SU-DHL-6 (cell line): Measurements from ENCODE around the gene TMEM196.

ENCODE experiments used
- H2AFZ ChIP-seq: fragments of 200-600 bp; sonication (generic); 2 replicates; pipeline ENCODE4 v1.6.1; 2014; ENCODE audit warnings: low read depth, mild to moderate bottlenecking, moderate library complexity, mixed read lengths, antibody characterized with exemption, low read length; ENCODE audit not compliant: severe bottlenecking
- H3F3A ChIP-seq: fragments of 200-600 bp; shearing (Covaris generic); 2 replicates; pipeline ENCODE4 v1.6.0; 2016; ENCODE audit warnings: antibody characterized with exemption, mild to moderate bottlenecking; ENCODE audit not compliant: insufficient read depth
- H3K27ac ChIP-seq: fragments of 200-600 bp; sonication (generic); 2 replicates; pipeline ENCODE4 v1.5.1; 2016; ENCODE audit warnings: low read depth, mild to moderate bottlenecking, low read length, moderate library complexity, mixed read lengths
- H3K27me3 ChIP-seq: fragments of 200-600 bp; sonication (generic), shearing (Covaris generic); 2 replicates; pipeline ENCODE4 v1.6.0; 2014; ENCODE audit warnings: mild to moderate bottlenecking, low read length
- H3K36me3 ChIP-seq: fragments of 200-600 bp; sonication (generic); 2 replicates; pipeline ENCODE4 v1.6.1; 2014; ENCODE audit warnings: mild to moderate bottlenecking, low read length, mixed read lengths
- H3K4me2 ChIP-seq: fragments of 300-600, 200-600 bp; shearing (Covaris generic), sonication (generic); 2 replicates; pipeline ENCODE4 v1.6.0; 2014; ENCODE audit warnings: low read length, low read depth, mild to moderate bottlenecking; ENCODE audit not compliant: poor library complexity, severe bottlenecking
- H3K4me3 ChIP-seq: fragments of 200-600 bp; sonication (generic); 2 replicates; pipeline ENCODE4 v1.5.1; 2014; ENCODE audit warnings: antibody characterized with exemption, low read length, mild to moderate bottlenecking, mixed read lengths; ENCODE audit not compliant: insufficient read depth, poor library complexity, severe bottlenecking
- H3K79me2 ChIP-seq: fragments of 200-600 bp; sonication (generic); 2 replicates; pipeline ENCODE4 v1.6.1; 2014; ENCODE audit warnings: mild to moderate bottlenecking, low read length, moderate library complexity; ENCODE audit not compliant: insufficient read depth
- H3K9ac ChIP-seq: fragments of 200-600 bp; sonication (generic); 2 replicates; pipeline ENCODE4 v1.7.0; 2014; ENCODE audit warnings: mild to moderate bottlenecking, low read length
- H3K9me2 ChIP-seq: fragments of 200-600 bp; sonication (generic); replicated peaks from 2 replicates; pipeline ENCODE4 v1.6.1; 2014; ENCODE audit warnings: low read length; ENCODE audit not compliant: insufficient read depth
- H3K9me3 ChIP-seq: fragments of 200-600 bp; sonication (generic); 2 replicates; pipeline ENCODE4 v1.6.1; 2014; ENCODE audit warnings: low read length, mixed read lengths; ENCODE audit not compliant: insufficient read depth
- H4K20me1 ChIP-seq: fragments of 200-600 bp; sonication (generic); 2 replicates; pipeline ENCODE4 v1.6.1; 2014; ENCODE audit warnings: low read depth, mild to moderate bottlenecking, antibody characterized with exemption, low read length, moderate library complexity, mixed read lengths
- CTCF ChIP-seq: fragments of 200-600 bp; sonication (generic); IDR thresholded peaks from one replicate; pipeline ENCODE4 v1.5.1; 2017; ENCODE audit warnings: antibody characterized with exemption, mild to moderate bottlenecking, low read length, moderate library complexity; ENCODE audit not compliant: insufficient read depth, poor library complexity, severe bottlenecking
- EZH2phosphoT487 ChIP-seq: fragments of 200-600 bp; sonication (generic), shearing (Covaris generic); conservative IDR thresholded peaks from 2 replicates; pipeline ENCODE4 v1.6.1; 2018; ENCODE audit warnings: mild to moderate bottlenecking, antibody characterized with exemption, low read length, moderate library complexity, mixed read lengths

TMEM196 gene

GRCh38 chr7:19728716-19729115, 44.7 kb downstream of the TMEM196 start:
- TF ChIP-seq EZH2phosphoT487 (no peak), CTCF (no peak)
- no peaks in the 10 kb centered on the region for H3K27me3 ChIP-seq
- H3F3A ChIP-seq = no peaks in the 10 kb centered on the region
- H3K79me2 ChIP-seq = no peaks in the 10 kb centered on the region
- no peaks in the 10 kb centered on the region for H3K36me3 ChIP-seq
- no peak overlapping the region for H2AFZ ChIP-seq
- no peak overlapping the region for H3K4me2 ChIP-seq
- no peaks in the 10 kb centered on the region for H4K20me1 ChIP-seq
- H3K9me3 ChIP-seq = no peaks in the 10 kb centered on the region
- no peak overlapping the region for H3K4me3 ChIP-seq
- H3K9me2 ChIP-seq = no peaks in the 10 kb centered on the region
- no peak overlapping the region for H3K9ac ChIP-seq
- H3K27ac ChIP-seq = no peak overlapping the region

- TF ChIP-seq EZH2phosphoT487 (no peak), CTCF (no peak)
- H3K79me2 ChIP-seq = no peaks in the 10 kb centered on the region
- no peaks in the 10 kb centered on the region for H3F3A ChIP-seq
- H3K9ac ChIP-seq = no peak overlapping the region
- no peaks in the 10 kb centered on the region for H4K20me1 ChIP-seq
- H3K27ac ChIP-seq = no peak overlapping the region
- no peaks in the 10 kb centered on the region for H3K9me3 ChIP-seq
- no peaks in the 10 kb centered on the region for H3K9me2 ChIP-seq
- H3K4me2 ChIP-seq = no peak overlapping the region
- H3K27me3 ChIP-seq = no peaks in the 10 kb centered on the region; the same call in 1 of the 2 replicates
- no peak overlapping the region for H3K4me3 ChIP-seq
- no peak overlapping the region for H2AFZ ChIP-seq
- no peaks in the 10 kb centered on the region for H3K36me3 ChIP-seq
Measured at GRCh38 chr7:19725770-19726169, 47.6 kb downstream of the TMEM196 start.

- Histone ChIP-seq H3K27ac (no peak overlapping the region), H4K20me1 (no peaks in the 10 kb centered on the region; the same call in 1 of the 2 replicates), H3K9ac (no peak overlapping the region), H3K36me3 (no peaks in the 10 kb centered on the region), H3K4me3 (no peak overlapping the region), H3F3A (no peaks in the 10 kb centered on the region), H3K9me3 (no peaks in the 10 kb centered on the region), H2AFZ (peak overlapping the region; percentile 3), H3K4me2 (no peak overlapping the region), H3K9me2 (no peaks in the 10 kb centered on the region), H3K79me2 (no peaks in the 10 kb centered on the region), H3K27me3 (no peaks in the 10 kb centered on the region; the same call in 1 of the 2 replicates)
- TF ChIP-seq CTCF = no peak
- no peak for TF ChIP-seq EZH2phosphoT487
Measured at GRCh38 chr7:19715499-19715898, 57.9 kb downstream of the TMEM196 start.
